Measurements from ENCODE around the gene IPO5.
"Not testable (repeated sequence)": the region's sequence is repeated elsewhere in the genome, so short reads cannot be mapped to it uniquely, and the experiment has no call there.

IPO5 gene

DNA sequence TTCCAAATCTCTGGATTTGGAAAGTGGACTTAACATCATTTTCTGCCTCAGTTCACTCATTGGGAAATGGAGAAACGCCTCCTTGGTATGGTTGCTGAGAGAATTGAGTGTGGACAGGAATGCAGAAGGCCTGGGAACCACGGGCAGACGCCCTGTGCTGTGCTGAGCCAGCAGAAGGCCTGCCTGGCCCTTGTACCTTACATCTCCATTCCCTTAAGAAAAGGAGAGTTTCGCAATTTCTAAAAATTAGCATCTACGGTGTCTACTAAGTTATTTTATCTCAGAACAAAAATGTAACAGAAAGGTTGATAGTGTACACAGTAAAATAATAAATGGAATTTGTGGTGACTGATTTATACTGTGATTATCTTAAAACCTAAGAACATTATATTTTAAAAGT lies 78.7 kb downstream of the IPO5 start:
- no peaks in the 10 kb centered on the region for H3K9me3 ChIP-seq
- H3K36me3 ChIP-seq, result no peaks in the 10 kb centered on the region
- no peak overlapping the region for H3K4me3 ChIP-seq (ENCODE audit: low read depth in 1 of 2, low read length in 1 of 2)
- no peak overlapping the region for H3K27ac ChIP-seq
- TF ChIP-seq, protein P1, sequence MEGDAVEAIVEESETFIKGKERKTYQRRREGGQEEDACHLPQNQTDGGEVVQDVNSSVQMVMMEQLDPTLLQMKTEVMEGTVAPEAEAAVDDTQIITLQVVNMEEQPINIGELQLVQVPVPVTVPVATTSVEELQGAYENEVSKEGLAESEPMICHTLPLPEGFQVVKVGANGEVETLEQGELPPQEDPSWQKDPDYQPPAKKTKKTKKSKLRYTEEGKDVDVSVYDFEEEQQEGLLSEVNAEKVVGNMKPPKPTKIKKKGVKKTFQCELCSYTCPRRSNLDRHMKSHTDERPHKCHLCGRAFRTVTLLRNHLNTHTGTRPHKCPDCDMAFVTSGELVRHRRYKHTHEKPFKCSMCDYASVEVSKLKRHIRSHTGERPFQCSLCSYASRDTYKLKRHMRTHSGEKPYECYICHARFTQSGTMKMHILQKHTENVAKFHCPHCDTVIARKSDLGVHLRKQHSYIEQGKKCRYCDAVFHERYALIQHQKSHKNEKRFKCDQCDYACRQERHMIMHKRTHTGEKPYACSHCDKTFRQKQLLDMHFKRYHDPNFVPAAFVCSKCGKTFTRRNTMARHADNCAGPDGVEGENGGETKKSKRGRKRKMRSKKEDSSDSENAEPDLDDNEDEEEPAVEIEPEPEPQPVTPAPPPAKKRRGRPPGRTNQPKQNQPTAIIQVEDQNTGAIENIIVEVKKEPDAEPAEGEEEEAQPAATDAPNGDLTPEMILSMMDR (IDR thresholded peaks at IDR 0.05), result no peak
- no peaks in the 10 kb centered on the region for H3K27me3 ChIP-seq
- H3K4me1 ChIP-seq (ENCODE audit: control insufficient read depth in 1 of 2, insufficient read depth in 1 of 2, low read depth in 1 of 2, low read length in 1 of 2), result no peaks in the 10 kb centered on the region

DNA sequence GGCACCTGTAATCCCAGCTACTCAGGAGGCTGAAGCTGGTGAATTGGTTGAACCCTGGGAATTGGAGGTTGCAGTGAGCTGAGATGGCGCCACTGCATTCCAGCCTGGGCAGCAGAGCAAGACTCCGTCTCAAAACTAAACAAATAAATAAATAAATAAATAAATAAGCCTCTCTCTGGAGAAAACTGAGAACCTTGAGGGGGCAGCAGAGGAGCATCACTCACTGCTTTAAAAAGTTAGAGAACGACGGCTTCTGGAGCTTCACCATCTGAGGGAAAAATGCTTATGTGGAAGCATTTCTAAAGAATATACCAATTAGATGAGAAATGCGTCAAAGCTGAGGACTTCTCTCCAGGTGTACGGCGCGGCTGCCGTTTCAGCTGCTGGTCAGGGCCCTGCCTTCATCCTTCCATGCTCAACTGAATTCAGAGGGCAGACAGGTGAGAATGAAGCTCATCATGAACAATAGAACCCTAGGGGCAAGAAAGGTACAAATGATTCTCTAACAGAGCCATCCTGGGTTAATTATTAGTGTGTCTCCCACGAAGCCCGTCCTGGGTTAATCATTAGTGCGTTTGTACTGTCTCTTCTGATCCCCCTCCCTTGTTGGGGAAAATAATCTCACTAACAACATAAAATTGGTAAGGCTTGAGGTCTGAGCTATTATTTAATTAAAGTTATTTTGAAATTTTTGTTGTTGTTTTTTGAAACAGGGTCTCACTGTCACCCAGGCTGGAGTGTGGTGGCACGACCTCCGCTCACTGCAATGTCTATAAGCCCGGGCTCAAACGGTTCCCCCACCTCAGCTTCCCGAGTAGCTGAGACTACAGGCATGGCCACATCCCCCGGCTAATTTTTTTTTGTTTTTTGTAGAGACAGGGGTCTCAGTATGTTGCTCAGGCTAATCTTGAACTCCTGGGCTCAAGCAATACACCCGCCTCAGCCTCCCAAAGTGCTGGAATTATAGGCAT lies 80.1 kb downstream of the IPO5 start:
- H3K4me1 ChIP-seq (ENCODE audit: control insufficient read depth in 1 of 2, insufficient read depth in 1 of 2, low read depth in 1 of 2, low read length in 1 of 2), result no peaks in the 10 kb centered on the region
- H3K27ac ChIP-seq, result no peak overlapping the region
- H3K27me3 ChIP-seq, result no peaks in the 10 kb centered on the region
- H3K36me3 ChIP-seq, result no peaks in the 10 kb centered on the region
- H3K9me3 ChIP-seq, result no peaks in the 10 kb centered on the region
- TF ChIP-seq, protein P1 (IDR thresholded peaks at IDR 0.05), result no peak
- no peak overlapping the region for H3K4me3 ChIP-seq (ENCODE audit: low read depth in 1 of 2, low read length in 1 of 2)

DNA sequence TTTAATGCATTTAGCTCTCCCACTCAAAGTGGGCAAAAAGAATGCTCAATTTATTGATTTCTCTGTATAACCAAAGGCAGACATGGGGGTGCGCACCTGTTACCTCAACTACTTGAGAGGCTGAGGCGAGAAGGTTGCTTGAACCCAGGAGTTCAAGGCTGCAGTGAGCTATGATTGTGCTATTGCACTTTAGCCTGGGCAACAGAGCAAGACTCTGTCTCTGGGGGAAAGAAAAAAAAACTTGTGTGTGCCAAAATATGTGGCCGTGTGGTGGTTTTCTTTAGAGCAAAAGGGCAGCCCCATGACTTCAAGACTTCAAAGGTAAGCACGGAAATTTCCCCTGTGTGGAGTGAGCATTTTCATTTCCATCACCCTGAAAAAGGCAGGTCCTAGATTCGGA lies 81.9 kb downstream of the IPO5 start:
- H3K4me1 ChIP-seq (ENCODE audit: control insufficient read depth in 1 of 2, insufficient read depth in 1 of 2, low read depth in 1 of 2, low read length in 1 of 2), result no peaks in the 10 kb centered on the region
- H3K36me3 ChIP-seq, result no peaks in the 10 kb centered on the region
- TF ChIP-seq, protein P1 (IDR thresholded peaks at IDR 0.05), result no peak
- H3K4me3 ChIP-seq (ENCODE audit: low read depth in 1 of 2, low read length in 1 of 2), result no peak overlapping the region
- H3K27ac ChIP-seq, result no peak overlapping the region
- H3K27me3 ChIP-seq, result no peaks in the 10 kb centered on the region
- no peaks in the 10 kb centered on the region for H3K9me3 ChIP-seq

DNA sequence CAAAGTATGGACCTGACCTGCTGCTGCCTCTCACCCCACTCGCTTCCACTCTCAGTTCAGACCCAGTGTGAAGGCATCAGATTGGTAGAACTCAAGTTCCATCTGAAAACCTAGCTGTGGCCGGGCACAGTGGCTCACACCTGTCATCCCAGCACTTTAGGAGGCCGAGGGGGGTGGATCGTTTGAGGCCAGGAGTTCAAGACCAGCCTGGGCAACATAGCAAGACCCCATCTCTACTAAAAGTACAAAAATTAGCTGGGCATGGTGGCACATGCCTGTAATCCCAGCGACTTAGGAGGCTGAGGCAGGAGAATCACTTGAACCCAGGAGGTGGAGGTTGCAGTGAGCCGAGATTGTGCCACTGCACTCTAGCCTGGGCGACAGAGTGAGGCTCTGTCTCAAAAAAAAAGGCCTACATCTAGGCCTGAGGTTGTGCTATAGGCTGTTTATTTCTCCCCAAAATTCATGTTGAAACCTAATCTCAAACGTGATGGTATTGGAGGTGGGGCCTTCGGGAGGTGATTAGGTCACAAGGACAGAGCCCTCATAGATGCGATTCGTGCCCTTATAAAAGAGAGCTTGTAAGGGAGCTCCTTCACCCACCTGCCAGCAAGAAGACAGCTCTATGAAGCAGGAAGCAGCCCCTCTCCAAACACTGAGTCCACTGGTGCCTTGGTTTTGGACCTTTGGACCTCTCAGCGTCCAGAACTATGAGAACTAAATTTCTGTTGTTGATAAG lies 83.3 kb downstream of the IPO5 start:
- H3K4me3 ChIP-seq (ENCODE audit: low read depth in 1 of 2, low read length in 1 of 2); H3K9me3 ChIP-seq; H3K4me1 ChIP-seq (ENCODE audit: control insufficient read depth in 1 of 2, insufficient read depth in 1 of 2, low read depth in 1 of 2, low read length in 1 of 2); H3K27me3 ChIP-seq; H3K27ac ChIP-seq; H3K36me3 ChIP-seq: not testable (repeated sequence)

DNA sequence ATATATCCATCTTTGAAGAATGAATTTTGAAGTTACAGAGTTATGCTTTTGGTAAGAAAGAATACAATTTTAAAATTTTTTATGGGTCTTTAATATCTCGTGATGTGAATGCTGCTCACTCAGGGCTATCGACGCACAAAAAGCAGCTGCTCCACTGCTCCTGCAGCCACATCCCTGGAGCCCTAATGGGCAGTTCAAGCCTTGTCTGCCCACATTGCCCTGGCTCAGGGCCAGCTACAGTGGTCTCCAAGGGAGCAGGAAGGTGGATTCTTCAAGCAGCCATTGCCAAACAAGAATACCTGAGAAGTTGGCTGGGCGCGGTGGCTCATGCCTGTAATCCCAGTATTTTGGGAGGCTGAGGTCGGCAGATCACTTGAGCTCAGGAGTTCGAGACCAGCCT lies 85.8 kb downstream of the IPO5 start:
- Histone ChIP-seq H3K27ac (no peak overlapping the region), H3K27me3 (no peaks in the 10 kb centered on the region), H3K4me3 (ENCODE audit: low read depth in 1 of 2, low read length in 1 of 2) (no peak overlapping the region), H3K9me3 (no peaks in the 10 kb centered on the region), H3K4me1 (ENCODE audit: control insufficient read depth in 1 of 2, insufficient read depth in 1 of 2, low read depth in 1 of 2, low read length in 1 of 2) (no peaks in the 10 kb centered on the region), H3K36me3 (no peaks in the 10 kb centered on the region)
- TF ChIP-seq, protein P1 (IDR thresholded peaks at IDR 0.05), result no peak

DNA sequence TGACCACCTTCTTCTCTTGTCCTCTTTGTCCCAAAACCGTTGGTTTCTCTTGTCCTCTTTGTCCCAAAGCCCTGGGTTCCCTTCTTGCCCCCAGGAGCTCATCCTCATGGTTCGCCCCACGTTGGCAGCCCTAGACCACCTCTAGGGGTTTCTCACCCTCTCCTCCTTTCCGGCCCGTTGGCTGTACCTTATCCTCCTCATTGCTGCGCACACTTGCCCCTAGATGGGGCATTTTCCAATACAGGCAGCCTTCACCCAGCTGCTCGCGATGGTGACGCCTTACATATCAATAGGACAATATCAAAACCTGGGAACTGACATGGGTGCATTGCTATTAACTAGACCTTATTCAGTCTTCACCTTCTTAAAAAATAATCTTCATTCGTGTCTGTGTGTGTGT lies 86.5 kb downstream of the IPO5 start:
- Histone ChIP-seq H3K27ac (no peak overlapping the region), H3K36me3 (no peaks in the 10 kb centered on the region), H3K4me3 (ENCODE audit: low read depth in 1 of 2, low read length in 1 of 2) (no peak overlapping the region), H3K27me3 (no peaks in the 10 kb centered on the region), H3K9me3 (no peaks in the 10 kb centered on the region), H3K4me1 (ENCODE audit: control insufficient read depth in 1 of 2, insufficient read depth in 1 of 2, low read depth in 1 of 2, low read length in 1 of 2) (no peaks in the 10 kb centered on the region)
- TF ChIP-seq, protein P1 (IDR thresholded peaks at IDR 0.05), result no peak
